ENCODE data around the gene LRMDA.

Gene LRMDA

DNA sequence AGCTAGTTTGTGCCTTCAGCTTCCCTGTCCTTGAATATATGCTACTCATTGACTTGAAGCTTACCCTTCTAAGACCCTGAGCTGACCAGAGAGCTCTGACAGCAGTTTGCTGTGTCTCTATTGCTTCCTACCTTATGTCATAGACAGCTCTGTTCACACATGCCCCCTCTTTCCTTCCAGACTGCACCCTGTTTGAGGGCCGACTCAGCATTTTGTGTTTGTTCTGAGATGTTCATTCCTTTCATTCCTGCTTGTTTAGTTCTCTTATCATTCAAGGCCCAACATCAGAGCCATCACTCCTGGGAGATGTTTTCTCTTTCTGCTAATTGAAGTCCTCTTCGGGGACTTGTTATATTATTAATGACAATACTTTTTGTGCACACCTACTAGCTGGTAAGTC, 518.9 kb downstream of the LRMDA start:
- Histone ChIP-seq H3K4me3 (ENCODE audit: low read length, poor library complexity, severe bottlenecking) (no peak overlapping the region), H3K36me3 (ENCODE audit: insufficient read depth, low read length) (no peaks in the 10 kb centered on the region), H3K4me2 (ENCODE audit: low read depth, low read length, poor library complexity, severe bottlenecking) (no peak overlapping the region), H3K9me2 (replicated peaks; ENCODE audit: low read depth, low read length) (no peaks in the 10 kb centered on the region), H4K20me1 (ENCODE audit: insufficient read depth, low read length, poor library complexity, severe bottlenecking) (no peaks in the 10 kb centered on the region), H3F3A (ENCODE audit: low read depth) (no peaks in the 10 kb centered on the region), H3K9ac (ENCODE audit: low read depth, low read length, poor library complexity, severe bottlenecking) (no peak overlapping the region), H3K79me2 (ENCODE audit: insufficient read depth, low read length) (no peaks in the 10 kb centered on the region), H3K9me3 (ENCODE audit: insufficient read depth, low read depth, low read length) (no peaks in the 10 kb centered on the region; the same call in 1 of the 2 replicates), H3K4me1 (ENCODE audit: insufficient read depth, low read length, poor library complexity, severe bottlenecking) (peaks cover 11% of the 10 kb centered on the region), H2AFZ (ENCODE audit: low read length) (no peak overlapping the region), H3K27me3 (ENCODE audit: insufficient read depth, low read length, poor library complexity, severe bottlenecking) (no peaks in the 10 kb centered on the region)
- TF ChIP-seq EZH2phosphoT487 (IDR thresholded peaks at IDR 0.05; ENCODE audit: borderline replicate concordance), result no peak
- TF ChIP-seq, protein P1, sequence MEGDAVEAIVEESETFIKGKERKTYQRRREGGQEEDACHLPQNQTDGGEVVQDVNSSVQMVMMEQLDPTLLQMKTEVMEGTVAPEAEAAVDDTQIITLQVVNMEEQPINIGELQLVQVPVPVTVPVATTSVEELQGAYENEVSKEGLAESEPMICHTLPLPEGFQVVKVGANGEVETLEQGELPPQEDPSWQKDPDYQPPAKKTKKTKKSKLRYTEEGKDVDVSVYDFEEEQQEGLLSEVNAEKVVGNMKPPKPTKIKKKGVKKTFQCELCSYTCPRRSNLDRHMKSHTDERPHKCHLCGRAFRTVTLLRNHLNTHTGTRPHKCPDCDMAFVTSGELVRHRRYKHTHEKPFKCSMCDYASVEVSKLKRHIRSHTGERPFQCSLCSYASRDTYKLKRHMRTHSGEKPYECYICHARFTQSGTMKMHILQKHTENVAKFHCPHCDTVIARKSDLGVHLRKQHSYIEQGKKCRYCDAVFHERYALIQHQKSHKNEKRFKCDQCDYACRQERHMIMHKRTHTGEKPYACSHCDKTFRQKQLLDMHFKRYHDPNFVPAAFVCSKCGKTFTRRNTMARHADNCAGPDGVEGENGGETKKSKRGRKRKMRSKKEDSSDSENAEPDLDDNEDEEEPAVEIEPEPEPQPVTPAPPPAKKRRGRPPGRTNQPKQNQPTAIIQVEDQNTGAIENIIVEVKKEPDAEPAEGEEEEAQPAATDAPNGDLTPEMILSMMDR (conservative IDR thresholded peaks at IDR 0.05; ENCODE audit: low read length), result no peak

DNA sequence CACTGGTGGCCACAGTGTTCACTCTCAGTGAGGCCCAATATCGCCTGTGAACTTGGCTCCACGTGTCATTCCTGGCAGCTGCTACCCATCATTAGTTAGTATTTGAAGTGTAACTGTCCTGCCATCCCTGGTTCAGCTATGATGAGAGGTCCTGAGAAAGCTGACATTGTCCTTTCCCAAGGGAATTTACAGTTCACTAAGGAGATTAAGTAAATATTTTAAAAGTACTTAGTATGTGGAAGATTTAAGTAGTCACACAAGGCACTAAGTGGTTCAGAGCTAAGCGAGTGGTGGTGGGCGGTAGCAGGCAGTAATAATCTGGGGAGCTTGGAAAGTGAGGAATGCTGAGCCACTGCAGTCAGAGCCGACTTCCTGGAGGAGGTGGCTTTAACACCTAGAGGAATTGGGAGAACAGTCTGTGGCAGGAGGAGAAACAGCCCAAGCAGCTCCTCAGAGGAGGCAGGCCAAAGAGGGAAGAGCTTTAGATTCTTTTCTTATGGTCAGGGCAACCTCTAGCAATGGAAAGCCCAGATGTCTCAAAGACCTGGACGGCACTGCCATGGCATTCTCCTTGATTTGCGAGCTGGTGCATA, 519.7 kb downstream of the LRMDA start:
- H3K9ac ChIP-seq (ENCODE audit: low read depth, low read length, poor library complexity, severe bottlenecking), result no peak overlapping the region
- no peak for TF ChIP-seq EZH2phosphoT487 (IDR thresholded peaks at IDR 0.05; ENCODE audit: borderline replicate concordance)
- TF ChIP-seq, protein P1 (conservative IDR thresholded peaks at IDR 0.05; ENCODE audit: low read length), result no peak
- no peaks in the 10 kb centered on the region for H3K79me2 ChIP-seq (ENCODE audit: insufficient read depth, low read length)
- H4K20me1 ChIP-seq (ENCODE audit: insufficient read depth, low read length, poor library complexity, severe bottlenecking), result no peaks in the 10 kb centered on the region
- peaks cover 11% of the 10 kb centered on the region for H3K4me1 ChIP-seq (ENCODE audit: insufficient read depth, low read length, poor library complexity, severe bottlenecking)
- H3K27me3 ChIP-seq (ENCODE audit: insufficient read depth, low read length, poor library complexity, severe bottlenecking), result no peaks in the 10 kb centered on the region
- H3K9me3 ChIP-seq (ENCODE audit: insufficient read depth, low read depth, low read length), result no peaks in the 10 kb centered on the region
- no peaks in the 10 kb centered on the region for H3K36me3 ChIP-seq (ENCODE audit: insufficient read depth, low read length)
- no peak overlapping the region for H3K4me2 ChIP-seq (ENCODE audit: low read depth, low read length, poor library complexity, severe bottlenecking)
- H3F3A ChIP-seq (ENCODE audit: low read depth), result no peaks in the 10 kb centered on the region
- no peak overlapping the region for H3K4me3 ChIP-seq (ENCODE audit: low read length, poor library complexity, severe bottlenecking)
- no peak overlapping the region for H2AFZ ChIP-seq (ENCODE audit: low read length)
- no peaks in the 10 kb centered on the region for H3K9me2 ChIP-seq (replicated peaks; ENCODE audit: low read depth, low read length)

DNA sequence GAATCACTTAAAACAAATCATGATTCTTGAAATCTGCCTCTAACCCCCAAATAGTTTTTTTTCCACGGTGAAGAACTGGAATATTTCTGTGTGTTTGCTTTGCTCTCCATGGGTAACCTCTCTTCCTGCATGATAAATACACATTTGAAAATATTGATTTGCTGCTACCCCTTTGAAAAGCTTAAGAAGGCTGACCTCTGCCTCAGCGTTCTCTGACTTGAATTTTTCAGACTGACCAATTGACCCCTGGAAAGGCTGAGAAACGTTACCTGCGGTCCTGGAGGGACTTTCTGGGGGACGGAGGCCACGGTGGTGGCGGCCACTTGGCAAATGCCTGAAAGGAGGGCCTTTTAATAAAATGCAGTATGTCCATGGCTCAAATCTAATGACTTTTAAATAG, 520.2 kb downstream of the LRMDA start:
- Histone ChIP-seq H3F3A (ENCODE audit: low read depth) (no peaks in the 10 kb centered on the region), H2AFZ (ENCODE audit: low read length) (no peak overlapping the region), H3K79me2 (ENCODE audit: insufficient read depth, low read length) (no peaks in the 10 kb centered on the region), H3K4me2 (ENCODE audit: low read depth, low read length, poor library complexity, severe bottlenecking) (no peak overlapping the region), H3K36me3 (ENCODE audit: insufficient read depth, low read length) (no peaks in the 10 kb centered on the region), H3K27me3 (ENCODE audit: insufficient read depth, low read length, poor library complexity, severe bottlenecking) (no peaks in the 10 kb centered on the region), H3K9ac (ENCODE audit: low read depth, low read length, poor library complexity, severe bottlenecking) (no peak overlapping the region), H3K9me3 (ENCODE audit: insufficient read depth, low read depth, low read length) (no peaks in the 10 kb centered on the region), H3K9me2 (replicated peaks; ENCODE audit: low read depth, low read length) (no peaks in the 10 kb centered on the region), H3K4me1 (ENCODE audit: insufficient read depth, low read length, poor library complexity, severe bottlenecking) (peaks cover 11% of the 10 kb centered on the region), H4K20me1 (ENCODE audit: insufficient read depth, low read length, poor library complexity, severe bottlenecking) (no peaks in the 10 kb centered on the region), H3K4me3 (ENCODE audit: low read length, poor library complexity, severe bottlenecking) (no peak overlapping the region)
- TF ChIP-seq, protein P1 (conservative IDR thresholded peaks at IDR 0.05; ENCODE audit: low read length), result no peak
- no peak for TF ChIP-seq EZH2phosphoT487 (IDR thresholded peaks at IDR 0.05; ENCODE audit: borderline replicate concordance)

Data from Loucy (cell line).